K562 (cell line): ENCODE measurements around the gene CYP2D6. TPM values are rescaled to one million over a fixed set of nuclear protein-coding genes. Genes with fewer than 3 reads are reported as not detected.

Experiments
- ARID1B ChIP-seq: fragments of 450-650 bp; IDR thresholded peaks from 2 replicates; pipeline ENCODE4 v1.6.1; 2016; ENCODE audit warnings: antibody characterized with exemption, mild to moderate bottlenecking, inconsistent platforms
- ATF7 ChIP-seq: fragments of 450-650 bp; IDR thresholded peaks from 2 replicates; pipeline ENCODE4 v1.7.1; 2014; ENCODE audit warnings: mild to moderate bottlenecking, moderate library complexity
- BCOR ChIP-seq: fragments of 450-650 bp; IDR thresholded peaks from 2 replicates; pipeline ENCODE4 v1.6.1; 2016
- C11orf30 ChIP-seq: fragments of 450-650 bp; IDR thresholded peaks from 2 replicates; pipeline ENCODE4 v1.6.1; 2016; ENCODE audit warnings: low read depth, mild to moderate bottlenecking
- CBFA2T2 ChIP-seq: fragments of 450-650 bp; conservative IDR thresholded peaks from 2 replicates; pipeline ENCODE4 v1.6.1; 2017; ENCODE audit warnings: mild to moderate bottlenecking
- CXXC5 ChIP-seq: fragments of 250-450 bp; sonication (Bioruptor Pico); IDR thresholded peaks from 2 replicates; pipeline ENCODE4 v1.8.0; 2022; ENCODE audit warnings: inconsistent platforms, mild to moderate bottlenecking, moderate library complexity
- EP300 ChIP-seq: IDR thresholded peaks from 2 replicates; pipeline ENCODE4 v1.6.1; 2012; ENCODE audit warnings: low read length, improper control_type of control experiment
- ETV1 ChIP-seq: fragments of 450-650 bp; conservative IDR thresholded peaks from 2 replicates; pipeline ENCODE4 v1.6.1; 2016; ENCODE audit warnings: missing genetic modification characterization, control low read depth, low read depth, missing compliant biosample characterization
- GABPA ChIP-seq: fragments of 200-800 bp; sonication (Bioruptor generic); conservative IDR thresholded peaks from 2 replicates; pipeline ENCODE4 v1.6.1; 2016; ENCODE audit warnings: low read depth, missing genetic modification characterization, missing compliant biosample characterization
- HDAC1 ChIP-seq, 2 experiments: fragments of 450-650 bp; IDR thresholded peaks; 2 replicates each; pipeline ENCODE4 v1.6.1; 2016 to 2017; ENCODE audit warnings: inconsistent platforms in 1 of 2, mild to moderate bottlenecking in 1 of 2, moderate library complexity in 1 of 2
- HDAC2 ChIP-seq: fragments of 450-650 bp; IDR thresholded peaks from 2 replicates; pipeline ENCODE4 v1.6.1; 2016; ENCODE audit warnings: mild to moderate bottlenecking
- KDM1A ChIP-seq, 2 experiments: fragments of 450-650 bp; IDR thresholded peaks; 2 replicates each; pipeline ENCODE4 v1.6.1; 2016; ENCODE audit warnings: mild to moderate bottlenecking in 2 of 2
- L3MBTL2 ChIP-seq: fragments of 450-650 bp; IDR thresholded peaks from 2 replicates; pipeline ENCODE4 v1.6.1; 2016; ENCODE audit warnings: mild to moderate bottlenecking, moderate library complexity
- LEF1 ChIP-seq: fragments of 450-650 bp; IDR thresholded peaks from 2 replicates; pipeline ENCODE4 v1.6.1; 2016; ENCODE audit warnings: mild to moderate bottlenecking
- PKNOX1 ChIP-seq: fragments of 450-650 bp; IDR thresholded peaks from 2 replicates; pipeline ENCODE4 v1.6.1; 2016
- RCOR1 ChIP-seq, 2 experiments: IDR thresholded peaks; 2 replicates each; pipeline ENCODE4 v1.6.1; 2012; ENCODE audit warnings: low read depth in 2 of 2, low read length in 2 of 2, borderline replicate concordance in 1 of 2, improper control_type of control experiment in 1 of 2
- SMARCA4 ChIP-seq: fragments of 450-650 bp; IDR thresholded peaks from 2 replicates; pipeline ENCODE4 v1.6.1; 2016
- SREBF1 ChIP-seq: fragments of 150-350 bp; IDR thresholded peaks from 2 replicates; pipeline ENCODE4 v1.6.1; 2014; ENCODE audit warnings: antibody characterized with exemption, low read depth, low read length, borderline replicate concordance
- ZNF384 ChIP-seq: IDR thresholded peaks from 2 replicates; pipeline ENCODE4 v1.6.1; 2012; ENCODE audit warnings: low read depth, low read length, improper control_type of control experiment
- polyA plus RNA-seq, 8 experiments: library from polyadenylated mRNA; depleted of rRNA in 4 of 8; stranded (reverse) in 5 of 8; unstranded in 3 of 8; fragments of >200 nt; fragmentation: Nextera tagmentation in 2 of 8; fragmentation: Illumina TruSeq in 1 of 8; extraction: Ambion mirVana in 2 of 8; extraction: Trizol in 1 of 8; gene quantifications; 2 replicates each; pipeline versions ENCODE4 v1.2.1 to v1.2.3, GENCODE V29; 2011 to 2014; ENCODE audit warnings: inconsistent platforms in 1 of 8, missing spikeins in 1 of 8
- total RNA-seq, 7 experiments: library from RNA; depleted of rRNA in 6 of 7; stranded (reverse); fragments of >200 nt in 6 of 7; fragmentation: Illumina TruSeq in 2 of 7; extraction: Trizol in 2 of 7; gene quantifications; 2 replicates each; pipeline versions ENCODE4 v1.2.1 to v1.2.3, GENCODE V29; 2011 to 2021; ENCODE audit warnings: low replicate concordance in 1 of 7
- TF ChIP-seq, protein P1 (sequence below), 2 experiments: fragments of 450-650 bp; IDR thresholded peaks; 2 replicates each; pipeline ENCODE4 v1.6.1; 2018; ENCODE audit warnings: mild to moderate bottlenecking in 2 of 2, low read depth in 1 of 2; ENCODE audit not compliant: partially characterized antibody in 2 of 2

CYP2D6 gene
- total and polyA plus RNA-seq, 9 of the 15 experiments (the other 6 are each of a cell fraction or from before 2014, with no cell fraction given): 0.04 to 0.20 (median 0.09) TPM; not detected in 5

DNA sequence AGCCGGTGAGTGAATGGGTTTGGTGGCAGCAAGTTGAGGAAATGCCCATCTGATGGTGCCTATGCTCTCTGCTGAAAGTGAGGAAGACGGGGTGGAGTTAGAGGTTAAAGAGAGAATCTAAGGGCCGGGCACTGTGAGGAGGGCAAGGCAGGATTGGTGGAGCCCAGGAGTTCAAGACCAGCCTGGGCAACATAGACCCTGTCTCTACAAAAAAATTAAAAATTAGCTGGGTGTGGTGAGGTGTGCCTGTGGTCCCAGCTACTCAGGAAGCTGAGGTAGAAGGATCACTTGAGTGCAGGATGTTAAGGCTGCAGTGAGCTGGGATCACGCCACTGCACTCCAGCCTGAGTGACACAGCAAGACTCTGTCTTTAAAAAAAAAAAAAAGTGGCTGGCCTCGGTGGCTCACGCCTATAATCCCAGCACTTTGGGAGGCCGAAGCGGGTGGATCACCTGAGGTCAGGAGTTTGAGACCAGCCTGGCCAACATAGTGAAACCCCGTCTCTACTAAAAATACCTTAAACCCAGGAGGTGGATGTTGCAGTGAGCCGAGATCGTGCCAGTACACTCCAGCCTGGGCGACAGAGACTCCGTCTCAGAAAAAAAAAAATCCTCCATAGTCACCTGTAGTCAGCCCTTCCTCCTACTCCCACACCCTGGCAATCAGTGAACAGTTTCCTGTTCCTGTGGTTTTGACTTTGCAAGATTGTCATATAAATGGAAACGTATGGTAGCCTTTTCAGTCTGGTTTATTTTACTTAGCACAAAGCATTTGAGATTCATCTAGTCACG, 10.2 kb downstream of the CYP2D6 start (continued):
- TF ChIP-seq, protein P1, sequence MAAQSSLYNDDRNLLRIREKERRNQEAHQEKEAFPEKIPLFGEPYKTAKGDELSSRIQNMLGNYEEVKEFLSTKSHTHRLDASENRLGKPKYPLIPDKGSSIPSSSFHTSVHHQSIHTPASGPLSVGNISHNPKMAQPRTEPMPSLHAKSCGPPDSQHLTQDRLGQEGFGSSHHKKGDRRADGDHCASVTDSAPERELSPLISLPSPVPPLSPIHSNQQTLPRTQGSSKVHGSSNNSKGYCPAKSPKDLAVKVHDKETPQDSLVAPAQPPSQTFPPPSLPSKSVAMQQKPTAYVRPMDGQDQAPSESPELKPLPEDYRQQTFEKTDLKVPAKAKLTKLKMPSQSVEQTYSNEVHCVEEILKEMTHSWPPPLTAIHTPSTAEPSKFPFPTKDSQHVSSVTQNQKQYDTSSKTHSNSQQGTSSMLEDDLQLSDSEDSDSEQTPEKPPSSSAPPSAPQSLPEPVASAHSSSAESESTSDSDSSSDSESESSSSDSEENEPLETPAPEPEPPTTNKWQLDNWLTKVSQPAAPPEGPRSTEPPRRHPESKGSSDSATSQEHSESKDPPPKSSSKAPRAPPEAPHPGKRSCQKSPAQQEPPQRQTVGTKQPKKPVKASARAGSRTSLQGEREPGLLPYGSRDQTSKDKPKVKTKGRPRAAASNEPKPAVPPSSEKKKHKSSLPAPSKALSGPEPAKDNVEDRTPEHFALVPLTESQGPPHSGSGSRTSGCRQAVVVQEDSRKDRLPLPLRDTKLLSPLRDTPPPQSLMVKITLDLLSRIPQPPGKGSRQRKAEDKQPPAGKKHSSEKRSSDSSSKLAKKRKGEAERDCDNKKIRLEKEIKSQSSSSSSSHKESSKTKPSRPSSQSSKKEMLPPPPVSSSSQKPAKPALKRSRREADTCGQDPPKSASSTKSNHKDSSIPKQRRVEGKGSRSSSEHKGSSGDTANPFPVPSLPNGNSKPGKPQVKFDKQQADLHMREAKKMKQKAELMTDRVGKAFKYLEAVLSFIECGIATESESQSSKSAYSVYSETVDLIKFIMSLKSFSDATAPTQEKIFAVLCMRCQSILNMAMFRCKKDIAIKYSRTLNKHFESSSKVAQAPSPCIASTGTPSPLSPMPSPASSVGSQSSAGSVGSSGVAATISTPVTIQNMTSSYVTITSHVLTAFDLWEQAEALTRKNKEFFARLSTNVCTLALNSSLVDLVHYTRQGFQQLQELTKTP (IDR thresholded peaks at IDR 0.05; ENCODE audit: low read depth in 1 of 2, partially characterized antibody in 2 of 2): peak in 1 of 2 experiments; percentile 40
- TF ChIP-seq GABPA (tag) (peak; percentile 76), HDAC2 (0 out of 2 replicates have a peak, but pooled peaks have one; percentile 23), L3MBTL2 (peak; percentile 51), CXXC5 (CRISPR knock-in tag) (0 out of 2 replicates have a peak, but pooled peaks have one; percentile 20), PKNOX1 (peak; percentile 87), CBFA2T2 (0 out of 2 replicates have a peak, but pooled peaks have one; percentile 8), ATF7 (0 out of 2 replicates have a peak, but pooled peaks have one; percentile 14), HDAC1 (IDR thresholded peaks at IDR 0.05) (peak in 1 of 2 experiments; percentile 55; a peak in 2 of 4 replicates), ZNF384 (peak; percentile 87), LEF1 (peak; percentile 56; the same call in 1 of the 2 replicates), ARID1B (peak; percentile 52), ETV1 (tag) (peak; percentile 68), BCOR (peak; percentile 28; the same call in 1 of the 2 replicates), SMARCA4 (peak; percentile 53; the same call in 1 of the 2 replicates), RCOR1 (IDR thresholded peaks at IDR 0.05; ENCODE audit: borderline replicate concordance in 1 of 2, low read depth in 2 of 2, low read length in 2 of 2) (peak in 1 of 2 experiments; percentile 66; a peak in 2 of 4 replicates), C11orf30 (peak; percentile 72), KDM1A (IDR thresholded peaks at IDR 0.05) (peak in 1 of 2 experiments; percentile 34; a peak in 1 of 4 replicates), SREBF1 (0 out of 2 replicates have a peak, but pooled peaks have one; percentile 46), EP300 (peak; percentile 33; the same call in 1 of the 2 replicates)
